Fibroblast of mammary gland (primary cell): ENCODE measurements around the gene TRAK1.

Source experiments
- DNase-seq: peaks from one replicate; pipeline ENCODE4 v3.0.0-alpha.2; 2010; ENCODE audit warnings: low read depth
- H3K4me3 ChIP-seq: 2 replicates; pipeline ENCODE4 v1.5.1; 2011; ENCODE audit warnings: low read depth, mild to moderate bottlenecking, low read length, moderate library complexity; ENCODE audit not compliant: control insufficient read depth
- TF ChIP-seq, protein P1 (sequence below): conservative IDR thresholded peaks from 2 replicates; pipeline ENCODE4 v1.5.1; 2011; ENCODE audit warnings: low read depth, low read length, inconsistent platforms; ENCODE audit not compliant: control insufficient read depth, insufficient read depth

Gene TRAK1

GRCh38 chr3:42177068-42177800 lies 86.1 kb downstream of the TRAK1 start:
- TF ChIP-seq, protein P1, sequence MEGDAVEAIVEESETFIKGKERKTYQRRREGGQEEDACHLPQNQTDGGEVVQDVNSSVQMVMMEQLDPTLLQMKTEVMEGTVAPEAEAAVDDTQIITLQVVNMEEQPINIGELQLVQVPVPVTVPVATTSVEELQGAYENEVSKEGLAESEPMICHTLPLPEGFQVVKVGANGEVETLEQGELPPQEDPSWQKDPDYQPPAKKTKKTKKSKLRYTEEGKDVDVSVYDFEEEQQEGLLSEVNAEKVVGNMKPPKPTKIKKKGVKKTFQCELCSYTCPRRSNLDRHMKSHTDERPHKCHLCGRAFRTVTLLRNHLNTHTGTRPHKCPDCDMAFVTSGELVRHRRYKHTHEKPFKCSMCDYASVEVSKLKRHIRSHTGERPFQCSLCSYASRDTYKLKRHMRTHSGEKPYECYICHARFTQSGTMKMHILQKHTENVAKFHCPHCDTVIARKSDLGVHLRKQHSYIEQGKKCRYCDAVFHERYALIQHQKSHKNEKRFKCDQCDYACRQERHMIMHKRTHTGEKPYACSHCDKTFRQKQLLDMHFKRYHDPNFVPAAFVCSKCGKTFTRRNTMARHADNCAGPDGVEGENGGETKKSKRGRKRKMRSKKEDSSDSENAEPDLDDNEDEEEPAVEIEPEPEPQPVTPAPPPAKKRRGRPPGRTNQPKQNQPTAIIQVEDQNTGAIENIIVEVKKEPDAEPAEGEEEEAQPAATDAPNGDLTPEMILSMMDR, result no peak
- no peak overlapping the region for H3K4me3 ChIP-seq
- no peak for DNase-seq

DNA sequence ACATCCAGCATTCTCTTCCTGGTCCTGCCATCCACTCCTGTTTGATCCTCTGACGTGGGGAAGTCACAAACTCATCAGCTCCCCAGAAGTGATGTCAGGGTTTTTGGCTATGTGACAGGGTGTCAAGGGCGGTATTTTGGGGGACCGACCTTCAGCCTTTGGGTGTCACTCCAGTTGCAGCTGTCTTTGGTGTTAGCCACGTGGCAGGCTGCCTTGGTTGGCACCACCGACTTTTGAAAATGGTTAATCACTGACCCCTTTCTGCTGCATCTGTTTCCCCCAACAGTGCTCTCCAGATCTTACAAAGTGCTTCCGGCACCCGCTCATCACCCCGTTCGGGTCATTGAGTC lies 86.6 kb downstream of the TRAK1 start:
- H3K4me3 ChIP-seq, result no peak overlapping the region
- no peak for DNase-seq
- TF ChIP-seq, protein P1, result no peak

DNA sequence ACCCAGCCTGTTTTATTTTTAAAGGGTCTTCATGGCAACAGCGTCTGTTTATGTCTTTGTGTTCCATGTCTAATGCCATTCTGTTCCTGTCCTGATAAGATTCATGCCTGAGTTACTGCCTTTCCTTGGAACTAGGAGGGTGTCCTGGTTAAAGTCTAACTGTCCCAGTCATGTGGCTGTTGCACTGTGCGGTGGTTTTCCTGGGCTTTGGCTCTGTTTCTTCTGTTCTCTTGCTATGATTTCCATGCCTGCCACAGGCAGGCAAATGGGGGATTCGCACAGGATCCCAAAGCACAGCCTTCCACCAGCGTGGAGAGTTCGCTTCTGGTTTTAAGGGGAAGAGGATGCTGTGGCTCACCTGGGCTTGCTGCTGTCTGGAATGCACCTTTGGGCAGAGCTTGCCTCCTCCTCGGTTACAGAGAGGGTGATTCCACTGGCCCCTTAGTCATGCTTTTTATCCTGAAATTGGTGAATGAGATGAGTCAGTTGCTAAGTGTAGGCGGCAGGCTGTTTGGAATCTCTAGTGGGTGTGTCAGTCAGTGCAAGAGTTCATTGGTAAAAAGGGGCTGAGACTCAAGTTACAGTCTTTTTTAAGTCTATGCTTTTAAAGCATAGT lies 88.1 kb downstream of the TRAK1 start:
- TF ChIP-seq, protein P1, result no peak
- peak; percentile 89 for DNase-seq

DNA sequence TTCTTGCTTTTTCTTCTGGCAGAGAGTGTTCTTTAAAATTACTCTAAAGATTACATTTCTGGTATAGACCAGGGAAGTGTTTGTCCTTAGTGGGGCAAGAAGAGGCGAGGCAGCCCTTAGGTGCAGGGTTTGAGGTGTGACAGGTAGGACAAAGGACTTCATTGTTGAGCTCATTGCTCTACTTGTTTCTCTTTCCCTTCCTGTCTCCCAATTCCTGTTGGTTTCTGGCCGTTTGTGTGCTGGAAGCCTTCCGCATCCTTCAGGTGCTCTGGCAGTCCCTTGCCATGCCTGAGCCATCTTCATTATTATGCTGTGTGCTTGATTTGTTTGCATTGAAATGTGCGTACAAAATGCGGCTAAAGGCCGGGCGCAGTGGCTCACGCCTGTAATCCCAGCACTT lies 89.7 kb downstream of the TRAK1 start:
- no peak overlapping the region for H3K4me3 ChIP-seq
- DNase-seq, result no peak
- TF ChIP-seq, protein P1, result no peak

More for the DNA sequence above, 88.1 kb downstream of the TRAK1 start:
- no peak overlapping the region for H3K4me3 ChIP-seq

DNA sequence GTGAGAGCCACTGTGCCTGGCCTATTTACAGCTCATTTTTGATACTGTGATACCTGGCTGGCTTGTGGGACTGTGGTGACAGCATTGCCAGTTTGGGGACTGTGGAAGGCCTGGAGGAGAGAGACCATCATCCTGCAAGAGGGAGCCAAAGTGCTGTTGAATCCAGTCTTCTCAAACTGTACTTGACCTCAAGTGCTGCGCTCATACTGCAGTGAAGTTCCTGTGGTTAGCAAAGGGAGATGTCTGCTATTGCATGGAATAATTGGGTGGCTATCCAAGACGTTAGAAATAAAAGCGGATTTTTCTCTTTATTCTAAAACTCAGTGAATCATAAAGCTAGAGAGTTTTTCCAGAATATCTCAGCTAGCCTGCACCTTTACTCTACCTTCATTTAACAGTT lies 91.4 kb downstream of the TRAK1 start:
- TF ChIP-seq, protein P1, result no peak
- H3K4me3 ChIP-seq, result no peak overlapping the region
- DNase-seq, result no peak

DNA sequence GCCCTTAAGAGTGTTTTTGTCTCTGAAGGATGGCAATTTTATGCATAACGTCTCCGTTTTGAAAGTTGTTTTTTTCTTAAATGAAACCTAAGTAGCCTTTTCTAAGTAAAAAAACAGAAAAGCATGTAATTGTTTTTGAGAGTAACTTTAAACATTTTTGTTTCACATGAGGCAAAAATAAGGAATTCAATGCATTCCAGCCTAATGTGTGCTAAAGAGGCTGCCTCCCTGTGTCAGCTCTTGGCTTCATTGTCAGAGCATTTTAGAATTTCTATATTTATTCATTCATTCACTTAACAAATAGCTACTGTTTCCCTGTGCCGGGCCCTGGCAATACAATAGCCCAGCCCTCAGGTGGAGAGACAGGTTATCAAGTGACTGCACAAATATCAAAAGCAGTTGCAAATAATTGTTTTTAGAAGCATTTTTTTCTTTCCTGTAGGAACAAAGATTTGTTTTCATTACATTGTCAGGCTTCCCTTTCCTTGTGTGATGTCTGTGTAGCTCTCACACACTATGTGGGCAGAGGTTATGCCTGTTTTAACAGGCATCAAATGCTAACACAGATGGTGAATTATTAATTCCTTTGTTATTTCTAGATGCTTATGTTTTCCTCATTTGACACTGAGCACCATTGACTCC lies 93.0 kb downstream of the TRAK1 start:
- H3K4me3 ChIP-seq, result no peak overlapping the region
- DNase-seq, result no peak
- TF ChIP-seq, protein P1, result no peak
